GM23338 (cell line): ENCODE measurements around the gene ACOXL. TPM values are rescaled to one million over a fixed set of nuclear protein-coding genes. Genes with fewer than 3 reads are reported as not detected.

Experiments used
- ATAC-seq: fragments of 200-7000 bp; cut with Tn5 transposase; 3 replicates; pipeline ENCODE4 v1.9.1; 2020
- DNase-seq: peaks from one replicate; pipeline ENCODE4 v3.0.0-alpha.2; 2015; ENCODE audit warnings: low spot score
- H2AFZ ChIP-seq: fragments of 200-600 bp; sonication (generic); 2 replicates; pipeline ENCODE4 v1.8.0; 2016; ENCODE audit warnings: antibody characterized with exemption, mild to moderate bottlenecking, moderate library complexity
- H3F3A ChIP-seq: fragments of 200-600 bp; sonication (generic); replicated peaks from 2 replicates; pipeline ENCODE4 v1.8.0; 2017; ENCODE audit warnings: antibody characterized with exemption, mixed run types, low read depth
- H3K27ac ChIP-seq: fragments of 200-600 bp; sonication (generic); 2 replicates; pipeline ENCODE4 v1.6.1; 2016; ENCODE audit warnings: low read depth
- H3K27me3 ChIP-seq: fragments of 200-600 bp; sonication (generic); 2 replicates; pipeline ENCODE4 v1.8.0; 2016; ENCODE audit warnings: mild to moderate bottlenecking, mixed run types, moderate library complexity; ENCODE audit not compliant: insufficient read depth
- H3K36me3 ChIP-seq: fragments of 200-600 bp; sonication (generic); 2 replicates; pipeline ENCODE4 v1.8.0; 2016; ENCODE audit warnings: mild to moderate bottlenecking; ENCODE audit not compliant: insufficient read depth
- H3K4me1 ChIP-seq: fragments of 200-600 bp; sonication (generic); 2 replicates; pipeline ENCODE4 v1.8.0; 2016; ENCODE audit warnings: mild to moderate bottlenecking, moderate library complexity; ENCODE audit not compliant: insufficient read depth
- H3K4me2 ChIP-seq: fragments of 200-600 bp; sonication (generic); 2 replicates; pipeline ENCODE4 v1.7.1; 2017; ENCODE audit warnings: mixed run types
- H3K4me3 ChIP-seq: fragments of 200-600 bp; sonication (generic); 2 replicates; pipeline ENCODE4 v1.6.1; 2016; ENCODE audit warnings: mixed run types
- H3K79me2 ChIP-seq: fragments of 200-600 bp; sonication (generic); replicated peaks from 2 replicates; pipeline ENCODE4 v1.8.0; 2017; ENCODE audit warnings: mild to moderate bottlenecking; ENCODE audit not compliant: insufficient read depth
- H3K9me2 ChIP-seq: fragments of 200-600 bp; sonication (generic); 2 replicates; pipeline ENCODE4 v1.8.0; 2017; ENCODE audit not compliant: insufficient read depth
- H4K20me1 ChIP-seq: fragments of 200-600 bp; sonication (generic); replicated peaks from 2 replicates; pipeline ENCODE4 v1.8.0; 2017; ENCODE audit warnings: mild to moderate bottlenecking; ENCODE audit not compliant: insufficient read depth
- H3K27ac Mint-ChIP-seq: 2 replicates; pipeline ENCODE4 v1.8.0; 2020; ENCODE audit warnings: inconsistent platforms, mild to moderate bottlenecking, moderate library complexity, mixed read lengths
- H3K27me3 Mint-ChIP-seq: 3 replicates; pipeline ENCODE4 v1.8.0; 2022; ENCODE audit warnings: low read depth, mild to moderate bottlenecking, moderate library complexity, mixed read lengths, inconsistent platforms; ENCODE audit not compliant: insufficient read depth, poor library complexity
- H3K36me3 Mint-ChIP-seq: 3 replicates; pipeline ENCODE4 v1.8.0; 2021; ENCODE audit warnings: low read depth, mild to moderate bottlenecking, inconsistent platforms, moderate library complexity, mixed read lengths
- H3K4me1 Mint-ChIP-seq: 3 replicates; pipeline ENCODE4 v1.8.0; 2020; ENCODE audit warnings: mild to moderate bottlenecking, inconsistent platforms, mixed read lengths
- H3K4me3 Mint-ChIP-seq: 3 replicates; pipeline ENCODE4 v1.8.0; 2021; ENCODE audit warnings: moderate library complexity, mild to moderate bottlenecking, inconsistent platforms, mixed read lengths
- H3K9me3 Mint-ChIP-seq: 3 replicates; pipeline ENCODE4 v1.8.0; 2020; ENCODE audit warnings: moderate library complexity, mild to moderate bottlenecking, inconsistent platforms, mixed read lengths
- CREB1 ChIP-seq: fragments of 250-450 bp; sonication (Bioruptor Pico); IDR thresholded peaks from 2 replicates; pipeline ENCODE4 v1.5.0; 2020; ENCODE audit warnings: low read depth, mild to moderate bottlenecking, moderate library complexity
- CTCF ChIP-seq, 2 experiments: fragments of 200-600 bp in 1 of 2; sonication (generic) in 1 of 2; conservative IDR thresholded peaks; 2 replicates each; pipeline versions ENCODE4 v1.5.1 to v1.6.1; 2016 to 2017; ENCODE audit warnings: antibody characterized with exemption in 2 of 2, low read depth in 2 of 2, mild to moderate bottlenecking in 2 of 2, moderate library complexity in 1 of 2
- ETS1 ChIP-seq: IDR thresholded peaks from 2 replicates; pipeline ENCODE4 v1.6.1; 2016; ENCODE audit warnings: antibody characterized with exemption
- EZH2 ChIP-seq: fragments of 200-600 bp; sonication (generic); IDR thresholded peaks from one replicate; pipeline ENCODE4 v1.8.0; 2017; ENCODE audit warnings: antibody characterized with exemption, mild to moderate bottlenecking, low read depth; ENCODE audit not compliant: unreplicated experiment
- EZH2phosphoT487 ChIP-seq: fragments of 200-600 bp; sonication (generic); IDR thresholded peaks from one replicate; pipeline ENCODE4 v1.8.1; 2018; ENCODE audit warnings: antibody characterized with exemption; ENCODE audit not compliant: unreplicated experiment
- JUNB ChIP-seq: IDR thresholded peaks from one replicate; pipeline ENCODE4 v1.6.1; 2016; ENCODE audit warnings: antibody characterized with exemption; ENCODE audit not compliant: unreplicated experiment
- NANOG ChIP-seq: IDR thresholded peaks from 2 replicates; pipeline ENCODE4 v1.6.1; 2016; ENCODE audit warnings: antibody characterized with exemption, borderline replicate concordance
- POLR2AphosphoS5 ChIP-seq: IDR thresholded peaks from 2 replicates; pipeline ENCODE4 v1.6.1; 2016; ENCODE audit warnings: antibody characterized with exemption, low read depth
- REST ChIP-seq: IDR thresholded peaks from one replicate; pipeline ENCODE4 v1.6.1; 2018; ENCODE audit warnings: antibody characterized with exemption; ENCODE audit not compliant: unreplicated experiment
- STAT1 ChIP-seq: IDR thresholded peaks from one replicate; pipeline ENCODE4 v1.6.1; 2016; ENCODE audit warnings: antibody characterized with exemption; ENCODE audit not compliant: unreplicated experiment
- ZNF114 ChIP-seq: fragments of 250-450 bp; sonication (Bioruptor Pico); IDR thresholded peaks from 2 replicates; pipeline ENCODE4 v1.5.0; 2020; ENCODE audit warnings: mild to moderate bottlenecking, moderate library complexity
- ZNF331 ChIP-seq: fragments of 250-450 bp; sonication (Bioruptor Pico); IDR thresholded peaks from 2 replicates; pipeline ENCODE4 v1.5.0; 2020; ENCODE audit warnings: low read depth, mild to moderate bottlenecking, moderate library complexity
- ZNF462 ChIP-seq: fragments of 250-450 bp; sonication (Bioruptor Pico); IDR thresholded peaks from 2 replicates; pipeline ENCODE4 v1.5.0; 2020; ENCODE audit warnings: mild to moderate bottlenecking, moderate library complexity
- polyA plus RNA-seq: library from polyadenylated mRNA; unstranded; fragments of >200 nt; fragmentation: Nextera tagmentation; extraction: Ambion mirVana; gene quantifications from 2 replicates; pipeline ENCODE4 v1.2.1, GENCODE V29; 2016
- total RNA-seq: library from RNA; depleted of rRNA; stranded (reverse); fragments of >200 nt; shearing (Covaris generic); gene quantifications from 2 replicates; pipeline ENCODE4 v1.2.3, GENCODE V29; 2014

ACOXL gene
- total and polyA plus RNA-seq, 2 experiments from 2014 or later: 9.0 to 14.7 TPM

GRCh38 chr2:110840508-110840907, 108.1 kb downstream of the ACOXL start:
- H3K4me3 Mint-ChIP-seq: no peak overlapping the region
- Histone ChIP-seq H3K27me3 (no peaks in the 10 kb centered on the region), H3F3A (no peaks in the 10 kb centered on the region; the same call in 1 of the 2 replicates), H4K20me1 (no peaks in the 10 kb centered on the region), H3K79me2 (no peaks in the 10 kb centered on the region), H3K27ac (no peak overlapping the region), H3K4me2 (no peak overlapping the region), H3K4me3 (no peak overlapping the region), H3K36me3 (no peaks in the 10 kb centered on the region), H2AFZ (no peak overlapping the region), H3K9me2 (0 out of 2 replicates have a peak, but pooled peaks cover 8% of the 10 kb centered on the region), H3K4me1 (peaks cover 48% of the 10 kb centered on the region)
- no peaks in the 10 kb centered on the region for H3K9me3 Mint-ChIP-seq
- H3K27ac Mint-ChIP-seq: no peak overlapping the region
- TF ChIP-seq CTCF (conservative IDR thresholded peaks at IDR 0.05; ENCODE audit: low read depth in 2 of 2) (no peak), STAT1 (no peak), POLR2AphosphoS5 (no peak), ETS1 (no peak), JUNB (no peak), NANOG (no peak), ZNF114 (CRISPR knock-in tag) (no peak), ZNF331 (CRISPR knock-in tag) (no peak), EZH2 (no peak), EZH2phosphoT487 (no peak), CREB1 (no peak), REST (no peak), ZNF462 (CRISPR knock-in tag) (no peak)
- H3K36me3 Mint-ChIP-seq: peaks cover 9% of the 10 kb centered on the region
- ATAC-seq (no peak), DNase-seq (no peak)
- H3K4me1 Mint-ChIP-seq: peaks cover 52% of the 10 kb centered on the region
- H3K27me3 Mint-ChIP-seq: peaks cover 3% of the 10 kb centered on the region
